ENCODE measurements around the gene FBXW11. TPM values are rescaled to one million over a fixed set of nuclear protein-coding genes. Genes with fewer than 3 reads are reported as not detected.

Gene FBXW11
- total RNA-seq, 1 experiment from 2014 or later, result 46.3 TPM

DNA sequence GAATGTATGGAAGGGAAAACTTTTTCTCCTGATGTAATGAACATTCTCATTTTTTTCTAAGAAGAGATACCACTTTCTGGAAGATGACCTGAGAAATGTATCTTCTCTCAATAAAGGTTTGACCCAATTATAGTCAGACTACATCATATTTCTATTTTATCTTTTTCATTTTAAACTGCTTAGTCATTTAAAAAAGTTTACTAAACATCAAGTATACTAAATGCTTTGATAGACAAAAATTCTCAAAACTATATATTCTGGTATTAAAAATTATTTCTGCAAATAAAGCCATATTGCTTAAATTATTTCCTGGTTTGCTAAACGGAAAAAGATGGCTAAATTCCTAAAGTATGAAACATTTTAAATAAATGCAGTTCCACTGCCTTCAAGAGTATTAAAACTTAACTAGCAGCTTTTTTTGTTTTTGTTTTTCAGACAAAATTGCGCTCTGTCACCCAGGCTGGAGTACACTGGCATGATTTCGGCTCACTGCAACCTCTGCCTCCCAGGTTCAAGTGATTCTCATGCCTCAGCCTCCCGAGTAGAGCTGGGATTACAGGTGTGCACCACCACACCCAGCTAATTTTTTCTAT is 37.1 kb downstream of the FBXW11 start:
- no peaks in the 10 kb centered on the region for H3K27me3 Mint-ChIP-seq (ENCODE audit: insufficient read depth, unreplicated experiment)
- no TSS peak for BruUV-seq (replicated peaks)
- H3K4me1 ChIP-seq, result no peaks in the 10 kb centered on the region
- intact Hi-C loops (cut with micrococcal nuclease; ENCODE audit: unreplicated experiment), result no loop called here
- DNase-seq, result no peak
- ChIA-PET POLR2A (no interaction called here), CTCF (no interaction called here)
- H3K4me1 Mint-ChIP-seq (ENCODE audit: low read depth, unreplicated experiment), result peaks cover 6% of the 10 kb centered on the region
- no peak overlapping the region for H3K27ac Mint-ChIP-seq (ENCODE audit: unreplicated experiment)
- H3K9me3 Mint-ChIP-seq (ENCODE audit: unreplicated experiment), result no peaks in the 10 kb centered on the region
- H3K4me3 Mint-ChIP-seq (ENCODE audit: unreplicated experiment), result no peak overlapping the region
- no peaks in the 10 kb centered on the region; the same call in 1 of the 2 replicates for H3K36me3 ChIP-seq (ENCODE audit: control insufficient read depth, insufficient read depth, low read length)
- H3K27me3 ChIP-seq (replicated peaks; ENCODE audit: control insufficient read depth, insufficient read depth, low read length), result no peaks in the 10 kb centered on the region
- TF ChIP-seq, protein P1, sequence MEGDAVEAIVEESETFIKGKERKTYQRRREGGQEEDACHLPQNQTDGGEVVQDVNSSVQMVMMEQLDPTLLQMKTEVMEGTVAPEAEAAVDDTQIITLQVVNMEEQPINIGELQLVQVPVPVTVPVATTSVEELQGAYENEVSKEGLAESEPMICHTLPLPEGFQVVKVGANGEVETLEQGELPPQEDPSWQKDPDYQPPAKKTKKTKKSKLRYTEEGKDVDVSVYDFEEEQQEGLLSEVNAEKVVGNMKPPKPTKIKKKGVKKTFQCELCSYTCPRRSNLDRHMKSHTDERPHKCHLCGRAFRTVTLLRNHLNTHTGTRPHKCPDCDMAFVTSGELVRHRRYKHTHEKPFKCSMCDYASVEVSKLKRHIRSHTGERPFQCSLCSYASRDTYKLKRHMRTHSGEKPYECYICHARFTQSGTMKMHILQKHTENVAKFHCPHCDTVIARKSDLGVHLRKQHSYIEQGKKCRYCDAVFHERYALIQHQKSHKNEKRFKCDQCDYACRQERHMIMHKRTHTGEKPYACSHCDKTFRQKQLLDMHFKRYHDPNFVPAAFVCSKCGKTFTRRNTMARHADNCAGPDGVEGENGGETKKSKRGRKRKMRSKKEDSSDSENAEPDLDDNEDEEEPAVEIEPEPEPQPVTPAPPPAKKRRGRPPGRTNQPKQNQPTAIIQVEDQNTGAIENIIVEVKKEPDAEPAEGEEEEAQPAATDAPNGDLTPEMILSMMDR (IDR thresholded peaks at IDR 0.05; ENCODE audit: insufficient read depth in 1 of 2, low read depth in 1 of 2, low read length in 1 of 2, severe bottlenecking in 1 of 2, unreplicated experiment in 1 of 2), result no peak
- H3K4me3 ChIP-seq (ENCODE audit: low read depth, low read length), result no peak overlapping the region
- no peaks in the 10 kb centered on the region for H3K9me3 ChIP-seq
- H3K36me3 Mint-ChIP-seq (ENCODE audit: insufficient read depth, unreplicated experiment), result peaks cover 10% of the 10 kb centered on the region

DNA sequence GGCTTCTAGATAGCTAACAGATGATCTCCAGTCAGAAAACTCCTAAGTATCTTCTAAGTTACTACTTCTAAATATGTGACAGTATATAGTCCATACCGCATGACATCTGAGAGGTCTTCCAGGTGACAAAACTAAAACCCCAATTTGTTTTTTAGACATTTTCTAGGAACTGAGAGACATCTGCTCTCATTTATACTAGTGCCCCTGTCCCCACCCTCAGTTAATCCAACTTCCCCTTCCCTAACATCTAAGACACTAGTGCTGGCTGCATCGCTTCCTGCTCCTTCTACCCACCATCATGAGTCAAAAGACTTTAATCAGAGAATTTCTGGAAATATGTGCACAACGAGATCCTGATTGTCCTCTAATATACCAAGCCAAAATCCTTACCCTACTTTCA is 37.9 kb downstream of the FBXW11 start:
- Mint-ChIP-seq H3K36me3 (ENCODE audit: insufficient read depth, unreplicated experiment) (peaks cover 10% of the 10 kb centered on the region), H3K4me3 (ENCODE audit: unreplicated experiment) (no peak overlapping the region), H3K4me1 (ENCODE audit: low read depth, unreplicated experiment) (peaks cover 6% of the 10 kb centered on the region), H3K27ac (ENCODE audit: unreplicated experiment) (no peak overlapping the region), H3K27me3 (ENCODE audit: insufficient read depth, unreplicated experiment) (no peaks in the 10 kb centered on the region), H3K9me3 (ENCODE audit: unreplicated experiment) (no peaks in the 10 kb centered on the region)
- no peak for DNase-seq
- POLR2A ChIA-PET, result no interaction called here
- no TSS peak for BruUV-seq (replicated peaks)
- Histone ChIP-seq H3K4me3 (ENCODE audit: low read depth, low read length) (no peak overlapping the region), H3K4me1 (no peaks in the 10 kb centered on the region), H3K36me3 (ENCODE audit: control insufficient read depth, insufficient read depth, low read length) (no peaks in the 10 kb centered on the region; the same call in 1 of the 2 replicates), H3K9me3 (no peaks in the 10 kb centered on the region), H3K27me3 (replicated peaks; ENCODE audit: control insufficient read depth, insufficient read depth, low read length) (no peaks in the 10 kb centered on the region)
- CTCF ChIA-PET, result interaction anchor here (0.7 kb wide), 1 partner anchor 446 kb away, joined by 6 read pairs; no protein-coding TSS in a partner anchor
- TF ChIP-seq, protein P1 (IDR thresholded peaks at IDR 0.05; ENCODE audit: insufficient read depth in 1 of 2, low read depth in 1 of 2, low read length in 1 of 2, severe bottlenecking in 1 of 2, unreplicated experiment in 1 of 2), result no peak
- intact Hi-C loops (cut with micrococcal nuclease; ENCODE audit: unreplicated experiment), result no loop called here

DNA sequence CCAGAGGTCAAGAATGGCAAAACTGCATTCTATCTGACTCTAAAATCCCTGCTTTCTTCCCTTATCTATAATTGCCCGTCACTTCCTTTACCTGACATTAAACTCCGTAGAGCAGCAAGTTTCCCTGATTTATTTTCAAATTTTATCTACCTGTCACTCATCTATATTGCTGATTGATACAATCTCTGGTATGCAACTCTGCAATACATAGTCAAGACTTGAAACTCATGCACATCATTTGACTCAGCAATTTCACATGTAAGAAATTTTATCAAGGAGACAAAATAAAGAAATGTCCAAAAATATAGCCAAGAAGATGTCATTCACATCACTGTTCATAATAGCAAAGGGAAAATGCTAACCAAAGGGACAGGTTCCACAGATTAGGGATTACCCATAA is 39.5 kb downstream of the FBXW11 start:
- no peak for DNase-seq
- Histone ChIP-seq H3K27me3 (replicated peaks; ENCODE audit: control insufficient read depth, insufficient read depth, low read length) (no peaks in the 10 kb centered on the region), H3K4me3 (ENCODE audit: low read depth, low read length) (no peak overlapping the region), H3K4me1 (no peaks in the 10 kb centered on the region), H3K36me3 (ENCODE audit: control insufficient read depth, insufficient read depth, low read length) (no peaks in the 10 kb centered on the region; the same call in 1 of the 2 replicates), H3K9me3 (no peaks in the 10 kb centered on the region)
- no peaks in the 10 kb centered on the region for H3K27me3 Mint-ChIP-seq (ENCODE audit: insufficient read depth, unreplicated experiment)
- no peaks in the 10 kb centered on the region for H3K9me3 Mint-ChIP-seq (ENCODE audit: unreplicated experiment)
- no peak overlapping the region for H3K27ac Mint-ChIP-seq (ENCODE audit: unreplicated experiment)
- CTCF ChIA-PET, result no interaction called here
- intact Hi-C loops (cut with micrococcal nuclease; ENCODE audit: unreplicated experiment), result no loop called here
- POLR2A ChIA-PET, result no interaction called here
- peaks cover 6% of the 10 kb centered on the region for H3K36me3 Mint-ChIP-seq (ENCODE audit: insufficient read depth, unreplicated experiment)
- TF ChIP-seq, protein P1 (IDR thresholded peaks at IDR 0.05; ENCODE audit: insufficient read depth in 1 of 2, low read depth in 1 of 2, low read length in 1 of 2, severe bottlenecking in 1 of 2, unreplicated experiment in 1 of 2), result no peak
- BruUV-seq (replicated peaks), result no TSS peak
- H3K4me3 Mint-ChIP-seq (ENCODE audit: unreplicated experiment), result no peak overlapping the region
- peaks cover 6% of the 10 kb centered on the region for H3K4me1 Mint-ChIP-seq (ENCODE audit: low read depth, unreplicated experiment)
